Measurements from ENCODE around the gene PEX16. TPM values are rescaled to one million over a fixed set of nuclear protein-coding genes. Genes with fewer than 3 reads are reported as not detected.
"Not testable (repeated sequence)": the region's sequence is repeated elsewhere in the genome, so short reads cannot be mapped to it uniquely, and the experiment has no call there.

PEX16 gene
- polyA plus RNA-seq, 4 donors, result 15.5 to 24.3 (median 21.8) TPM

DNA sequence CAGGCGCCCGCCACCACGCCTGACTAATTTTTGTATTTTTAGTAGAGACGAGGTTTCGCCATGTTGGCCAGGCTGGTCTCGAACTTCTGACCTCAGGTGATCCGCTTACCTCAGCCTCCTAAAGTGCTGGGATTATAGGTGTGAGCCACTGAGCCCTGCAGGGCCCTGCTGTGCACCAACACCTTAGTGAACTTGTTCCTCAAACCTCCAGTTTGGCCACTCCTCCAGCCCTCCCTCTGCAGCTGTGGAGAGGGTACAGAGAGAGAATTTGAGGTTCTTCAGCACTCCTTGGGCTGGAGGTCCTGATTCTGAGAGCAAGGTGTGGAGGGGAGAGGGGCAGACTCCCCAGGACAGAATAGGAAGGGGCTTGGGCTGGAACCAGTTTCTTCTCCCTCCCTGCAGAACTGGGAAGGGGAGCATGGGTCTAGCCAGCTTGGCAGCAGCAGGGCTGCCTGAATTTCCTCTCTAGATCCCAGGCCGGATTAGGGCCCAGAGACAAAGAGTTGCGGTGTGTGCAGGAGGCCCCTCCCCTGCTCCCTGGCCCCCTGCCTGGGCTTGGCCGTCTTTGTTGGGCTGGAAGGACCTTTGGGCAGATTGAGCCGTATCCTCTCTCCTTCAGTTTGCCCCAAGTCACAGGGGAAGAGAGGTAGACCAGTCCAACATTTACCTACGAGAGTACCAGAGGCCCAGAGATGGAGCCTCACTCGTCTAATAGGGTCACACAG lies 2.3 kb upstream of the PEX16 start:
- no peak for DNase-seq (ENCODE audit: low read depth in 4 of 4, low spot score in 2 of 4)

DNA sequence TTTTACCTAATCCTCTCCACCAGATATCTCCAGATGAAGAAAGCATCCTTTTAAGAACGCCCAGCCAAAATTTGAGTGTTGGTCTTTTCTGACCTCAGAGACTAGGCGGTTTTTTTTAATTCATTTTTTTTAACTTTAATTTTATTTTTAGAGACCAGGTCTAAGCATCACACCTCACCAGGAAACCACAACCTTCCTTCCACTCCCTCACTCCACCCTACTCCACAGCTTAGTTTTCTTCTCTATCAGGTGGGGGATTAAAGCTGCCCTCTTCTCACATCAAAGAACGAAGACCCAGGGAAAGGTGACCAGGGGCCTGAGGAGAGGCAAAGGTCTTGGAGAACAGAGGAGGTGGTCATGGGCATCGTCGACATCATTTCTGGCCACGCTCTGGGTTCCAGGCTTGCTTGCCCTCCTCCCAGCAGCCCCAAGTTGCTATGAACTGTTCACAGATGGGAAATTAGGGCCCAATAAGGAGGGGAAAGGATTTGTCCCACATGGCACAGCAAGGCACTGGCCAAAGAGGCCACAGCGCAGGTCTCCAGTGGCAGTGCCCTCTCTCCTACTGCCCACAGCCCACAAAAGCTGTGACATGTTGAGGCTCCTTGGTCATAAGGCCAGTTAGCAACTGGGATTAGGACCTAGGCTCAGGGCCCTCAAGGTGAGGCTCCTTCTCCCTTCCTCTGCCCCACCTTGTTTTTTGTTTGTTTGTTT lies 1.4 kb upstream of the PEX16 start:
- no peak for DNase-seq (ENCODE audit: low read depth in 4 of 4, low spot score in 2 of 4)

GRCh38 chr11:45918331-45918941 lies 759 bp upstream of the PEX16 start:
- DNase-seq (ENCODE audit: low read depth in 4 of 4, low spot score in 2 of 4), result no peak

- DNase-seq (ENCODE audit: low read depth in 4 of 4, low spot score in 2 of 4), result no peak
Measured at GRCh38 chr11:45917286-45917622, 423 bp downstream of the PEX16 start.

- no peak for DNase-seq (ENCODE audit: low read depth in 4 of 4, low spot score in 2 of 4)
Measured at GRCh38 chr11:45915446-45915845, 2.2 kb downstream of the PEX16 start.

DNA sequence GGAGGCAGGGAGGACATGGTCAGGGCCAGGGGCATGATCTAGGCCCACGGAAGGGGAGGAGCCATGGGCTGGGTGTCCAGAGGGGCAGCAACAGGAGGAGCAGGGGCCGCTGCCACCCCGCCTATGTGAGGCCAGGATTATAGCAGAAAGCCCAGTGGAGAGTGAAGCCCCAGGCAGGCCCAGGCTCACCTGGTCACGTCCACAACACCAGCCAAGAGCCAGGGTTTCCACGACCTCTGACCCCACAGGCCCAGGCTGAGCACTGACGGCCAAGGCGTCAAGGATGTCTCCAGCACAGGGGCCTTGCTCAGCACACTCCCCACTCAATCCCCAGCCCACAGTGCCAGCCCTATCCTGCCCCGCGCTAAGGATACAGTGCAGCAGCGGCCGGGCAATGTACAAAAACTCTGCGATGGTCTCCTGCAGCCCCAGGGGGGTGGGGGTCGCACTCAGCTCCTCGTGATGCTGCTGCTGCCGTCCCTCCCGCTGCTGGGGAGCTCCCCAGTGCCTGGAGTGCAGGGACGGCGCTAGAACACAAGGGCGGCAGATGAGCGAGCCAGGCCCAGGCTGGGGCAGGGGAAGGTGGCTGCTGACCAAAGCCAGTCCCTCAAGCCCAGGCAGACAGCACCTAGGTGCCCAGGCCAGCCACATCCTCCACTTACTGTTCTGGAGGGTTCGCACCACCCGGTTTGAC lies 3.6 kb downstream of the PEX16 start:
- no peak for DNase-seq (ENCODE audit: low read depth in 4 of 4, low spot score in 2 of 4)

- DNase-seq (ENCODE audit: low read depth in 4 of 4, low spot score in 2 of 4), result no peak
Measured at GRCh38 chr11:45913514-45913913, 4.2 kb downstream of the PEX16 start.

- no peak for DNase-seq (ENCODE audit: low read depth in 4 of 4, low spot score in 2 of 4)
Measured at GRCh38 chr11:45910623-45911022, 7.1 kb downstream of the PEX16 start.

DNA sequence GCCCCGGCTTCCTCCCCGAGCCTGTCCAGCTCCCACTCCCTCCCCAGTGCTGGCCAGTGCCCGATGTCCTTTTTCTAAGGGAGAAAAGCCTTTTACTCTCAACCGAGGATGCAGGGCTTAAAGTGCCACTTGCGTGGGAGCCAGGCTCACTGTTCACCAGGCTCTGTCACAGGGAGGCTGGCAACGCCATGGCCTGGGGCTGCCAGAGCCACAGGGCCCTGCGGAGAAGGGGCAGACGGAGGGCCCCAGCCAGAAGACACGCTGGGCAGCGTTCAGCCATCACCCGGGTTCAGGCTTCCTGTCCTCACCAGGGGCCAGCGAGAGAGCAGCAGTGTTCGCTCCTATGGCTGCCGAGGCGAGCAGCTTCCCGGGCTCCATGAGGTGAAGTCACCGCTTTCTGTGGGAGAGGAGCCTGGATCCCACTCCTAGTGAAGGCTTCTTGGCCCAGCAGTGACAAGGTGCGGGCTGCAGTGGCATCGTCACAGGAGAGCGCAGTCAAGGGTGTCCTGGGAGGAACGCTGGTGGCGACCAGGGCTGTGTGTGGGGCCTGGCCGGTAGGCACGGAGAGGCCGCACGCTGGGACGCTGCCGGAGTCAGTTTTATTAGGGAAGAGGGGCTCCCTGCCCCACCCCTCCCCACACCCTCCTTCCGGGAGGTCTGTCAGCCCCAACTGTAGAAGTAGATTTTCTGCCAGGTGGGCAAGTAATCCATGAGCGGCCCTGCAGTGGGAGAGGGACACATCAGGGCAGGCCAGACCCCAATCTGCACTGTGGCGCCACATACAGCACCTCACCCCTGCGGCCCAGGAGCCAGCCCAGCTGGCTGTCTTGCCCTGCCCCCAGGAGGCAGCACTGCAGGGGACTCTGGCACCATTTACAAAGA lies 7.8 kb downstream of the PEX16 start:
- no peak for DNase-seq (ENCODE audit: low read depth in 4 of 4, low spot score in 2 of 4)

- DNase-seq (ENCODE audit: low read depth in 4 of 4, low spot score in 2 of 4), result no peak
Measured at GRCh38 chr11:45907911-45908370, 9.7 kb downstream of the PEX16 start.

DNA sequence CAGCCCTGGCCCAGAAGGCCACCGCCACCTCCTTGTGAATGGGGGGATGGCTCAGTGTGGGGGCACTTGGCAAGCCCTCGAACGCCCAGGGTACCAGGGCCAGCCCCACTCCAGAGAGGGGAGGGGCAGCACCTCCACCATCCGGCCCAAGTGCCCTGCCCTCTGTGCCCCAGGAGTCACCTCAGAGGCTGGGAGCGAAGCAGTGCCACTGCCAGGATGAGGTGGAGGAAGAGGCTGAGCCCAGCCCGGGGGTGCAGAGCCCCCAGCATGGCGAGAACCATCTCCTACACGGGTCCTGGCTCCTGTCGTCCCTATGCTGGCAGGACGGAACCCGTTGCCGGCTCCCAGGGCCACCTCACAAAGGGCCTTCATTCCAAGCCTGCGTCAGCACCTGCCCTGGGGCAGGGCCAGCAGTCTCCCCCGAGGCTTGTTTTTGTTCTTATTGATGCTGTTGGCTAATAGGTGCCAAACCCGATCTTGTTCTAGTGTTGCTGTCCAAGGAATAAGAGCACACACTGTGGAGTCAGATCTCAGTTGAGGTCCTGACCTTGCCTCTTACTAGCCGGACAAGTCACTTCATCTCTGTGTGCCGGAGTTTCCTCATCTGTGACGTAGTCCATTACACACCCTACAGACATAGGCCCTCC lies 10.6 kb downstream of the PEX16 start, which contains the start of gene FREY1:
FREY1 (minus strand) TSS at position 307 of the 647 bp plus-strand sequence; CDS start at position 281, 26 bp downstream.
- DNase-seq (ENCODE audit: low read depth in 4 of 4, low spot score in 2 of 4), result no peak

- DNase-seq (ENCODE audit: low read depth in 4 of 4, low spot score in 2 of 4), result no peak
Measured at GRCh38 chr11:45906096-45906682, 11.5 kb downstream of the PEX16 start.

GRCh38 chr11:45905576-45905975 lies 12.1 kb downstream of the PEX16 start:
- not testable (repeated sequence) for DNase-seq (ENCODE audit: low read depth in 4 of 4, low spot score in 2 of 4)

DNA sequence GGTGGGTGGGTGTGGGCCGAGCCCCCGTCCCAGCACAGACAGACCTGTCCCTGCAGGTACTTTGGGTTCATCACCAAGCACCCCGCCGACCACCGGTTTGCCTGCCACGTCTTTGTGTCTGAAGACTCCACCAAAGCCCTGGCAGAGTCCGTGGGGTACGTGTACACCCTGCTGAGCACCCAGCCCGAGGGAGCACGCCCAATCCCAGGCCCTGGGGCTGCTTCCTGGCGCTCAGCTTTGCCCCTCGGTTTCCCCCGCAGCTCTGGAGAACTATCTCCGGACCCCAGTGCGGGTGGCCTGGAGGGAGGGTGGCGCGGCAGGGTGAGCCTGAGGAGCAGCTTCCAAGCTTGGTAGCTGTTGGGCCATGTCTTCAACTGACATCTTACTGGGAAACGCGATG lies 12.6 kb downstream of the PEX16 start:
- no peak for DNase-seq (ENCODE audit: low read depth in 4 of 4, low spot score in 2 of 4)

DNA sequence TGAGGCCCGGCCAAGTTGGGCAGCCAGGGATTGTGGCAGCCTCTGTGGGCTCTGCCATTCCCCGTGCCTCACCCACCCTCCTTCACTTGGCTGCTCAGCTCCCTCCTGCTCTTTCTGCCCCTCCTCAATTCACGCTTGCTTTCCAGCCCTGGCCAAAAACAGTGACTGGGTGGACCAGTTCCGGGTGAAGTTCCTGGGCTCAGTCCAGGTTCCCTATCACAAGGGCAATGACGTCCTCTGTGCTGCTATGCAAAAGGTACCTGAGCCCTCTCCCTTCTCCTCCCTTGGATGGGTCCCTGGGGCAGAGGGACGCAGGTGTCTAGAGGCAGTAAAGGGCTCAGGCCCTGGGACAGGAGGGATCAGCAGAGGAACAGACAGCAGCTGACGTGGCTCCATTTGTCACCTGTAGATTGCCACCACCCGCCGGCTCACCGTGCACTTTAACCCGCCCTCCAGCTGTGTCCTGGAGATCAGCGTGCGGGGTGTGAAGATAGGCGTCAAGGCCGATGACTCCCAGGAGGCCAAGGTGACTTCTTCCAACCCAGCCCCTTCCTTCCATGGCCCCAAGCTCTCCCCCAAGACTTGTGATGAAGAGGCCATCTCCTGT lies 13.3 kb downstream of the PEX16 start:
- DNase-seq (ENCODE audit: low read depth in 4 of 4, low spot score in 2 of 4), result no peak

DNA sequence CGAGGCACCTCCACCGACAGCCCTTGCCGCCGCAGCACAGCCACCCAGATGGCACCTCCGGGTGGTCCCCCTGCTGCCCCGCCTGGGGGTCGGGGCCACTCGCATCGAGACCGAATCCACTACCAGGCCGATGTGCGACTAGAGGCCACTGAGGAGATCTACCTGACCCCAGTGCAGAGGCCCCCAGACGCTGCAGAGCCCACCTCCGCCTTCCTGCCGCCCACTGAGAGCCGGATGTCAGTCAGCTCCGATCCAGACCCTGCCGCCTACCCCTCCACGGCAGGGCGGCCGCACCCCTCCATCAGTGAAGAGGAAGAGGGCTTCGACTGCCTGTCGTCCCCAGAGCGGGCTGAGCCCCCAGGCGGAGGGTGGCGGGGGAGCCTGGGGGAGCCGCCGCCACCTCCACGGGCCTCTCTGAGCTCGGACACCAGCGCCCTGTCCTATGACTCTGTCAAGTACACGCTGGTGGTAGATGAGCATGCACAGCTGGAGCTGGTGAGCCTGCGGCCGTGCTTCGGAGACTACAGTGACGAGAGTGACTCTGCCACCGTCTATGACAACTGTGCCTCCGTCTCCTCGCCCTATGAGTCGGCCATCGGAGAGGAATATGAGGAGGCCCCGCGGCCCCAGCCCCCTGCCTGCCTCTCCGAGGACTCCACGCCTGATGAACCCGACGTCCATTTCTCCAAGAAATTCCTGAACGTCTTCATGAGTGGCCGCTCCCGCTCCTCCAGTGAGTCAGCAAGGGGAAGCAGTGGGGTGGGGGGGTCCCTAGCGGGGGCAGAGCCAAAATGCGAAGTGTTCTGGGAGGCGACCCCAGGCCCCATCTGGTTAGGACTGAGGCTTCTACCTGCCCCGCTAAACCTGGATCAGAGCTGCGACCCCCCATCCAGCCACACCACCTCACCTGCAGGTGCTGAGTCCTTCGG lies 15.0 kb downstream of the PEX16 start:
- DNase-seq (ENCODE audit: low read depth in 4 of 4, low spot score in 2 of 4), result no peak

DNA sequence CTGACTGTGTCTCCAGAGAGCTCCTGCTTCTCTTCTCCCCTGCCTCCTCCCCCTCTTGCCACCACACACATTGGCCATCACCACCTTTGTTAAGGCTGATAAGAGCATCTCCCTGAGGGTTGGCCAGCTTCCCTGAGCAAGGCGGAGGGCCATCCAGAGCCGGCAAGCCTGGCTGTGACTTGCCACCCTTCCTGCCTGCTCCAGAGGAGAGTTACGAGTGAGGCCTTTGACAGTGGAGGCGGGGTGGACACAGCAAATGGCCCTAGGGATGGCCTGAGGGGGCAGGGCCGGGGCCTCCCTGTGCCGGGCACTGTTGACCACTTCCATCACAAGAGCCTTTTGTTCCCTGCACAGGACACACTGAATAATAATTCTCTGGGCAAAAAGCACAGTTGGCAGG lies 16.1 kb downstream of the PEX16 start:
- DNase-seq (ENCODE audit: low read depth in 4 of 4, low spot score in 2 of 4), result no peak

Data from left renal cortex interstitium (tissue), 4 donors.